Measurements from ENCODE around the gene COX18. TPM values are rescaled to one million over a fixed set of nuclear protein-coding genes. Genes with fewer than 3 reads are reported as not detected.

Gene COX18
- total and polyA plus RNA-seq, 4 donors, result 17.4 to 24.0 (median 20.3) TPM

Small RNA genes within 50 kb of the gene (small RNA-seq; reads per million reads assigned to genes)
- gene RNU6ATAC5P (ENCODE audit: low replicate concordance), result not detected

Other genes with a start within 250 kb of the COX18 start
- gene ANKRD17, start 189.1 kb upstream of the COX18 start, total RNA-seq, result 10 to 100 TPM; 73.2 to 99.9 TPM
- gene ANKRD17, start 189.1 kb upstream of the COX18 start, polyA plus RNA-seq (ENCODE audit: insufficient read length in 2 of 2), result 10 to 100 TPM; 67.0 to 74.6 TPM

Measured in spinal cord (tissue), 4 donors.